ENCODE data around the gene CTPS1. TPM values are rescaled to one million over a fixed set of nuclear protein-coding genes. Genes with fewer than 3 reads are reported as not detected.

The CTPS1 gene
- polyA plus RNA-seq, 1 donor from 2014 or later: 76.1 TPM

- no peaks in the 10 kb centered on the region for H3K79me2 ChIP-seq (replicated peaks; ENCODE audit: insufficient read depth, low read length)
- H3K9me2 ChIP-seq (ENCODE audit: insufficient read depth, low read length): no peaks in the 10 kb centered on the region
- no peak overlapping the region for H3K4me3 ChIP-seq (ENCODE audit: low read length)
- H3K36me3 ChIP-seq (ENCODE audit: insufficient read depth, low read length): no peaks in the 10 kb centered on the region
- H3K4me2 ChIP-seq (ENCODE audit: low read length): no peak overlapping the region
- no peak overlapping the region for H3K27ac ChIP-seq (ENCODE audit: low read length)
- H2AFZ ChIP-seq (ENCODE audit: low read depth, low read length): no peak overlapping the region
- H3K9ac ChIP-seq (ENCODE audit: low read length): no peak overlapping the region
- no peaks in the 10 kb centered on the region for H3K9me3 ChIP-seq (ENCODE audit: low read length)
- TF ChIP-seq TAF1 (IDR thresholded peaks at IDR 0.05; ENCODE audit: low read depth): no peak
- TF ChIP-seq SMC3 (conservative IDR thresholded peaks at IDR 0.05; ENCODE audit: poor library complexity): no peak
- TF ChIP-seq EP300 (conservative IDR thresholded peaks at IDR 0.05; ENCODE audit: poor library complexity, severe bottlenecking): no peak
- TF ChIP-seq REST (IDR thresholded peaks at IDR 0.05; ENCODE audit: borderline replicate concordance): no peak
- TF ChIP-seq EZH2 (IDR thresholded peaks at IDR 0.05; ENCODE audit: borderline replicate concordance, insufficient read depth, low read length, poor library complexity, severe bottlenecking): no peak
- no peak for TF ChIP-seq POLR2AphosphoS5 (IDR thresholded peaks at IDR 0.05)
- no peak for TF ChIP-seq MXI1 (conservative IDR thresholded peaks at IDR 0.05; ENCODE audit: poor library complexity, severe bottlenecking)
- TF ChIP-seq CTCF (IDR thresholded peaks at IDR 0.05; ENCODE audit: poor library complexity, severe bottlenecking): no peak
- TF ChIP-seq RAD21 (conservative IDR thresholded peaks at IDR 0.05): no peak
- H3K27me3 ChIP-seq (ENCODE audit: insufficient read depth, low read depth, low read length): no peaks in the 10 kb centered on the region
- H4K20me1 ChIP-seq (ENCODE audit: insufficient read depth): no peaks in the 10 kb centered on the region
- no peaks in the 10 kb centered on the region for H3F3A ChIP-seq (ENCODE audit: insufficient read depth, low read length, poor library complexity, severe bottlenecking)
These were observed 71.5 kb downstream of the CTPS1 start for GRCh38 chr1:41051022-41051421.

GRCh38 chr1:41053316-41053715, 73.8 kb downstream of the CTPS1 start:
- no peak for TF ChIP-seq SMC3 (conservative IDR thresholded peaks at IDR 0.05; ENCODE audit: poor library complexity)

GRCh38 chr1:41056907-41057306, 77.4 kb downstream of the CTPS1 start:
- Histone ChIP-seq H3K79me2 (replicated peaks; ENCODE audit: insufficient read depth, low read length) (no peaks in the 10 kb centered on the region), H3K9me3 (ENCODE audit: low read length) (no peaks in the 10 kb centered on the region), H3K27me3 (ENCODE audit: insufficient read depth, low read depth, low read length) (no peaks in the 10 kb centered on the region), H3K9me2 (ENCODE audit: insufficient read depth, low read length) (no peaks in the 10 kb centered on the region), H3K36me3 (ENCODE audit: insufficient read depth, low read length) (peaks cover 5% of the 10 kb centered on the region), H3K4me3 (ENCODE audit: low read length) (no peak overlapping the region), H3K4me2 (ENCODE audit: low read length) (no peak overlapping the region), H3F3A (ENCODE audit: insufficient read depth, low read length, poor library complexity, severe bottlenecking) (no peaks in the 10 kb centered on the region), H3K9ac (ENCODE audit: low read length) (no peak overlapping the region), H2AFZ (ENCODE audit: low read depth, low read length) (no peak overlapping the region), H4K20me1 (ENCODE audit: insufficient read depth) (no peaks in the 10 kb centered on the region), H3K27ac (ENCODE audit: low read length) (no peak overlapping the region)
- TF ChIP-seq REST (IDR thresholded peaks at IDR 0.05; ENCODE audit: borderline replicate concordance): no peak
- TF ChIP-seq SMC3 (conservative IDR thresholded peaks at IDR 0.05; ENCODE audit: poor library complexity): no peak
- no peak for TF ChIP-seq MXI1 (conservative IDR thresholded peaks at IDR 0.05; ENCODE audit: poor library complexity, severe bottlenecking)
- no peak for TF ChIP-seq CTCF (IDR thresholded peaks at IDR 0.05; ENCODE audit: poor library complexity, severe bottlenecking)
- no peak for TF ChIP-seq TAF1 (IDR thresholded peaks at IDR 0.05; ENCODE audit: low read depth)
- no peak for TF ChIP-seq EP300 (conservative IDR thresholded peaks at IDR 0.05; ENCODE audit: poor library complexity, severe bottlenecking)
- no peak for TF ChIP-seq EZH2 (IDR thresholded peaks at IDR 0.05; ENCODE audit: borderline replicate concordance, insufficient read depth, low read length, poor library complexity, severe bottlenecking)
- no peak for TF ChIP-seq RAD21 (conservative IDR thresholded peaks at IDR 0.05)
- no peak for TF ChIP-seq POLR2AphosphoS5 (IDR thresholded peaks at IDR 0.05)

More at GRCh38 chr1:41053316-41053715, 73.8 kb downstream of the CTPS1 start:
- Histone ChIP-seq H3K27me3 (ENCODE audit: insufficient read depth, low read depth, low read length) (no peaks in the 10 kb centered on the region), H3K9me2 (ENCODE audit: insufficient read depth, low read length) (no peaks in the 10 kb centered on the region), H3K27ac (ENCODE audit: low read length) (no peak overlapping the region), H3F3A (ENCODE audit: insufficient read depth, low read length, poor library complexity, severe bottlenecking) (no peaks in the 10 kb centered on the region), H3K4me2 (ENCODE audit: low read length) (no peak overlapping the region), H3K9me3 (ENCODE audit: low read length) (no peaks in the 10 kb centered on the region), H3K36me3 (ENCODE audit: insufficient read depth, low read length) (no peaks in the 10 kb centered on the region), H3K4me3 (ENCODE audit: low read length) (no peak overlapping the region), H3K9ac (ENCODE audit: low read length) (no peak overlapping the region), H4K20me1 (ENCODE audit: insufficient read depth) (no peaks in the 10 kb centered on the region), H2AFZ (ENCODE audit: low read depth, low read length) (no peak overlapping the region), H3K79me2 (replicated peaks; ENCODE audit: insufficient read depth, low read length) (no peaks in the 10 kb centered on the region)
